Measurements from ENCODE around the gene NUPR1.
"Not testable (repeated sequence)": the region's sequence is repeated elsewhere in the genome, so short reads cannot be mapped to it uniquely, and the experiment has no call there.

Gene NUPR1

GRCh38 chr16:28497861-28498599 is 40.7 kb downstream of the NUPR1 start:
- no peak for DNase-seq (ENCODE audit: low spot score)

GRCh38 chr16:28497386-28497785 is 41.4 kb downstream of the NUPR1 start:
- no peak for DNase-seq (ENCODE audit: low spot score)

- no peak for DNase-seq (ENCODE audit: low spot score)
Measured at GRCh38 chr16:28496844-28497243, 41.9 kb downstream of the NUPR1 start.

GRCh38 chr16:28495795-28496749 is 42.7 kb downstream of the NUPR1 start:
- DNase-seq (ENCODE audit: low spot score) = no peak

GRCh38 chr16:28495098-28495793 is 43.5 kb downstream of the NUPR1 start:
- DNase-seq (ENCODE audit: low spot score) = no peak

- DNase-seq (ENCODE audit: low spot score) = no peak
Measured at GRCh38 chr16:28494121-28494851, 44.5 kb downstream of the NUPR1 start, which contains the start of gene APOBR. APOBR (plus strand) TSS chr16:28494643; CDS start chr16:28494682, 39 bp downstream.

GRCh38 chr16:28492511-28492910 is 46.3 kb downstream of the NUPR1 start:
- no peak for DNase-seq (ENCODE audit: low spot score)

- peak; percentile 95 for DNase-seq (ENCODE audit: low spot score)
Measured at GRCh38 chr16:28491970-28492474, 46.8 kb downstream of the NUPR1 start, which contains the start of gene CLN3. CLN3 (minus strand) TSS chr16:28492074; CDS start chr16:28491759, 315 bp downstream.

GRCh38 chr16:28491230-28491969 is 47.4 kb downstream of the NUPR1 start:
- peak; percentile 18 for DNase-seq (ENCODE audit: low spot score)

GRCh38 chr16:28486266-28486665 is 52.5 kb downstream of the NUPR1 start:
- no peak for DNase-seq (ENCODE audit: low spot score)

- not testable (repeated sequence) for DNase-seq (ENCODE audit: low spot score)
Measured at GRCh38 chr16:28483361-28483760, 55.4 kb downstream of the NUPR1 start.

Measured in kidney tubule cell (primary cell).